HG02571 (cell line): ENCODE results near the gene ADGRD2.

Source experiments
- ATAC-seq: cut with Tn5 transposase; IDR thresholded peaks from one replicate; pipeline ENCODE4 v1.9.1; 2021; ENCODE audit warnings: mild to moderate bottlenecking, moderate library complexity; ENCODE audit not compliant: unreplicated experiment

ADGRD2 gene

DNA sequence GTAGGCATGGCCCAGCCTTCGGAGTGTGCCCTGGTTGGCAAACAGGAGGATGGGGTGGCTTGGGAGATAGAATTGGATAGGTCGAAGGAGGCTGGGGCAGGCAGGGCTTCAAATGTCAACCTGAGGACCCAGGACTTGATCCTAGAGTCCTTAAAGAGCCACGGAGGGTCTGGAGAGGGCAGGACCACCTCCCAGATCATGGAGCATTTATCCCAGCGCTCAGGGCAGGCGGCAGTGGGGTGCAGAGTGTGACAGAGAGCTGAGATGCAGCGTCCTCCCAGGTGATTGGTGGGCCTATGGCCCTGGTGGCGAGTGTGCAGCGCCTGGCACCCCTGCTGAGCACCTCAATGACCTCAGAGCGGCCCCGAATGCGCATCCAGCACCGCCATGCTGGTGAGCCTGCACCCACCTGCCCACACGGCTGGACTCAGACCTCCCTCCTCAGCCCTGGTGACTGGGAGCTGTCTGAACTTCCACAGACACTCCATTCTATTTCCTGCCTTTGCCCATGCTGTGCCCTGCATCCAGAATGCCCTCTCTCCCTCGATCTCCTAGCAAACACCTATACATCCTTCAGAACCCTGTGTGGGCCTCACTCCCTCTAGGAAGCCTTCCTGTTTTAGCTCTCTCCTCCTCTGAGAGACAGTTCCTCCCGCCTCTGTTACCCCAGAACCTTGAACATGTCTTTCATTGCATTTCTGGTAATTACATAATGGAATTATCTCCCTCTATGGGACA lies 6.3 kb downstream of the ADGRD2 start:
- no peak for ATAC-seq

DNA sequence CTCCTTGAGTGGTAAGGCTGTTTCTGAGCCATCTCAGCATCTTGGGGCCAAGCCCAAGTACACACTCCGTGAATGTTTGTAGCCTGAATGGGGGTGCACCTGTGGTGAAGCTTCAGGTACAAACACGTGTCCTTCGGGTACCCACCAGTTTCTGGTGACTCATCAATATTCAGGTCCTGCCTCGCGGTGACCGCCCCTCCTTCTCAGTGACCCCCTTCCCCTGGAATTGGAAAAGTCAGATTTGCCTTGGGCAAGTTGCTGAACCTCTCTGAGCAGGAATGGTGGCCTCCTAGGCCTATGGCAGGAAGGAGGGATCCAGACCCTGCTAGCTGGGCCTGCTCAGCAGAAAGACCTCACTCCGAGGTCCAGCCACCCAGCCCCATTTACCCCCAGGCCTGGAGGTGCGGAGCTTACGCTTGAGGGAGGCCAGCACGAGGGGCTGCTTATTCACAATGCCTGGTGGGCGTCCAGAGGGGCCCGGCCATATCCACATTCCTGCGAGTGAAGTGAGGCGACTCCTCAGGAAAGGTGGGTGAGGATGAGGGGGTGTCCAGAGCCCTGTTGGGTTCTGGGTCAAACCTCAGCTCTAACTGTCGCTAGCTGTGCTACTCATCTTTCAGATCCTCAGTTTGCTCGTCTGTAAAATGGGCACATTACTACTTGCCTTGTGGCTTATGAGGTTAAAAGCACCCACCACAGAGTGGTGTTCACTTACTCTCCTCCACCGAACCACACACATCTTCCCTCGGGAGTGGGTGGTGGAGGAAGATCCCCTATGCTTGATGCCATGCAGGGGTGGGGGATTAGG lies 7.0 kb downstream of the ADGRD2 start:
- ATAC-seq, result no peak

DNA sequence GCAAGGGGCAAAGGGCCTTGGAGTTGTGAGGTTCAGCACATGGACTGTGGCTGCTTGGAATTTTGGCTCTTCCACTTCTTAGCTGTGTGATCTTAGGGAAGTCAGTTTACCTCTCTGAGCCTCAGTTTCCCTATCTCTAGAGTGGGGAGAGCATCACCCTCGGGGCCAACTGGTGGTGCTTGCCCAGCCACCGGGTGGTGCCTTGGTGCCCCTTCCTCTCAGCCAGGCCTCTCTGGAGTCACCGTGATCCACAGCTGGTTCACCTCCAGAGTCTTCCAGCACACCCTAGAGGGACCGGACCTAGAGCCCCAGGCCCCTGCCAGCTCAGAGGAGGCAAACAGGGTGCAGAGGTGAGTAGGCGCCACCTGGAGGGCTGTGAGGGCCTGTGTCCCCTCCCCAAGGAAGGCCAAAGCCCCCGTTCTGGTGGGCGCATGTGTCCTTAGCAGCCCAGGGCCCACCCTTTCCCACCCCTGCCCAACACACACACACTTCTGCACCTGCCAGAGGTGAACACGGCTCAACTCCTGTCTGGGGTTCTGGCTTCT lies 7.7 kb downstream of the ADGRD2 start:
- ATAC-seq, result no peak

DNA sequence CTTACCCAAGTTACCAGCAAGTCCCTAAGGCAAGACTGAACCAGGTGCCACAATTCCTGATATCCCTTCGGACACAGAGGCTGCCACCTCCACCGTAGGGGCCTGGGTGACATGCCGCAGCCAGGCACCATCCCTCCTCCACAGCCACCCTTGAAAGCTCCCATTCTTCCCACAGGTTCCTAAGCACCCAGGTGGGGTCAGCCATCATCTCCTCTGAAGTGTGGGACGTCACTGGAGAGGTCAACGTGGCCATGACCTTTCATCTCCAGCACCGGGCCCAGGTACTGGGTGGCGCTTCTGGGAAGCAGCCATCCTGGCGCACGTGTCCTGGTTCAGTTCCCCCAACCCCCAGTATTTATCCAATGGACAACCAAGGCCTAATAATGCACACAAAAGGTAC lies 8.2 kb downstream of the ADGRD2 start:
- no peak for ATAC-seq

DNA sequence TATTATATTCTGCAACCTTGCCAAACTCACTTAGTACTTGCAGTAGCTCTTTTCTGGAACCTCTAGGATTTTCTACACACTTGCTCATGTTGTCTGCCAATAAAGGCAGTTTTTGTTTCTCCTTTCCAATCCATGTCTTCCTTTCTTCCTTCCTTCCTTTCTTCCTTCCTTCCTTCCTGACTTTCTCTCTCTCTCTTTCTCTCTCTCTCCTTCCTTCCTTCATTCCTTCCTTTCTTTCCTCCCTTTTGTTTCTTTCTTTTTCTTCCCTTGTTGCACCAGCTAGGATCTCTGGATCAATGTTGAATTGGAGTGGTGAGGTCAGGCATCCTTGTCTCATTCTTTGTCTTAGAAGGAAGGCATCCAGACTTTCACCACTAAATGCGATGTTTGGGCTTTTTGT lies 12.5 kb downstream of the ADGRD2 start:
- ATAC-seq, result no peak

DNA sequence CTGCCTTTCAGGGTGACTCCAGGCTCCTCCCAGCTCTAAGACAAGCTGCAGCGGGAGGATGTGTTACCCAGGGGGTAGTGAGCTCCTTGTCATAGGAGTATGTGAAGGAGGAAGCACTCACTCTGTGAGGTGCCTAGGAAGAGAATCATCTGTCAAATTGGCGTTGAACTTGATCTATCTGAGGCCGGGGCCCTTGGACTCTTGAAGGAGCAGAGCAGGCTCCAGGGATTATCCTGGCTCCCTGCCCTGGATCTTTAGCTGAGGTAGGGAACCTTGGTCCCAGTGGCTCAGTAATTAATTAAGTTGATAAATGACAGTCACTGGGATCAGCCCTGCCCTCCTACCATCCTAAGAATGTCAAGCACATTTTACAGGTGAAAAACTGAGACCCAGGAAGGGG lies 15.5 kb downstream of the ADGRD2 start:
- ATAC-seq, result no peak

DNA sequence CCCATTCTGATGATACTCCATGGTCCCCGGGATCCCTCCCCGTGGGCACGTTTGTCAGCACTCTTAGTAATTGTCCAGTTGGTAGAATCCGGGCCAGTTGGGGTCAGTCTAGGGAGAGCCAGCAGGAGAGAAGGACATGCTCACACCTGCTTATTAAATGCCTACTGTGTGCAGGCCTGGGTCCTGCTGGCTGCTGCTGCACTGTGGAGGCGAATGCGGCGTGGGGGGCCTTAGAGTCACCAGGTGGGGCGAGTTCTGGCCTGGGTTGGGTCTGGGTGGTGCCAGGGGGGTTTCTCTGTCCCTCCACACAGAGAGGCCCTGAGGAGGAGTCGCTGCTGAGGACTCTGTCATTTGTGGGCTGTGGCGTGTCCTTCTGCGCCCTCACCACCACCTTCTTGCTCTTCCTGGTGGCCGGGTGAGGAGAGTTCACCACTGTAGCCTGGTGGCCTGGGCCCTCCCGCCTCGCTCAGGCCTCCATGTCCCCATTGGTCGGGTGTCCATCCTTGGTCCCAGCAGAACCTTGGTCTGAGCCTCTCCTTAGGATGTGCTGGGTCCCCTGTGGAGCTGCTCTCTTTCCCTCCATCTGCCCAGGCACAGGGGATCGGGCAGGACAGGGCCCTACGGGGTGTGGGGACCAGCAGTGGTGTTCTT lies 17.3 kb downstream of the ADGRD2 start:
- no peak for ATAC-seq

DNA sequence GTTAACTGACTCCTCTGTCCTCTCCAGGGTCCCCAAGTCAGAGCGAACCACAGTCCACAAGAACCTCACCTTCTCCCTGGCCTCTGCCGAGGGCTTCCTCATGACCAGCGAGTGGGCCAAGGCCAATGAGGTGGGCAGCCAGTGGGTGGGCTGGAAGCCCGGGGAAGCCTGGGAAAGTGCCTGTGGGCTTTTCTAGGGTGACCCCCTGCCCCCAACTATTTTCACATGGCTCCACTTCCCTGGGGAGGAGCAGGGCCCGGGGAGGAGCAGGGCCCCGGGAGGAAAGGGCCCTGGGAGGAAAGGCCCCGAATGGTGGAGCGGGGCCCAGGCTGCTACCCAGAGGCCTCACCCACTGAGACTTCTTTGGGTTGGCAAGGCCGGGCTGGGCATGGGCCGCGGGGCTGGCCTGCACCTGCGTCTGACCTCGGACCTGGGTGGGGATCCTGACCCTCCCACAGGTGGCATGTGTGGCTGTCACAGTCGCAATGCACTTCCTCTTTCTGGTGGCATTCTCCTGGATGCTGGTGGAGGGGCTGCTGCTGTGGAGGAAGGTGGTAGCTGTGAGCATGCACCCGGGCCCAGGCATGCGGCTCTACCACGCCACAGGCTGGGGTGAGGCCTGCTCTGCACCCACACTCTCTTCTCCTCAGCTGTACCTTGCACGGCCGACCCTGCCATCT lies 17.9 kb downstream of the ADGRD2 start:
- ATAC-seq, result no peak

DNA sequence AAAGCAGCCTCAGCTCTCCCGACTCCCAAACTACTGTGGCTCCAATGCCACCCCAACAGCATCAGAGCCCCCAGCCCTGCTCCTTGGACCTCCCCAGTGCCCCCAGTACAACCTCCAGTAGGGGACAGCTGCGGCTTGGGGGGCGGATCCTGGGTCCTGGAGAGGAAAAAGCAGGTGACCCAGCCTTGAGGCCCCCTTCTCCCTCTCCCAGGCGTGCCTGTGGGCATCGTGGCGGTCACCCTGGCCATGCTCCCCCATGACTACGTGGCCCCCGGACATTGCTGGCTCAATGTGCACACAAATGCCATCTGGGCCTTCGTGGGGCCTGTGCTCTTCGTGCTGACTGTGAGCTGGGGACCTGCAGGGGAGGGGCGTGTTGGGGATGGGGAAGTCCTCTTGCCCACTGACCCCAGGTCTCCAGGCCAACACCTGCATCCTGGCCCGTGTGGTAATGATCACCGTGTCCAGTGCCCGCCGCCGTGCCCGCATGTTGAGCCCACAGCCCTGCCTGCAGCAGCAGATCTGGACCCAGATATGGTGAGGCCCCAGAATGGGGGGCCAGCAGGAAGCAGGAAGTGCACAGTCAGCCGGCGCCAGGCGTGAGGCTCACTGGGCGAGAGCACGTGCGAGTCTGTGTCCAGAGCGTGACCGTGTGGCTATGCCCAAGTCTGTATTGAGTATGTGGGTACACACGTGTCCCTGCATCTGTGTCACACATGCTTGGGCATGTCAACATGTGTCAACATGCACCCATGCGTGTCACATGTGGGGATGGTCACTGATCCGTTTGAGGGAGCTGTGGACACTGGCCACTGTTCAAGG lies 19.0 kb downstream of the ADGRD2 start:
- no peak for ATAC-seq

DNA sequence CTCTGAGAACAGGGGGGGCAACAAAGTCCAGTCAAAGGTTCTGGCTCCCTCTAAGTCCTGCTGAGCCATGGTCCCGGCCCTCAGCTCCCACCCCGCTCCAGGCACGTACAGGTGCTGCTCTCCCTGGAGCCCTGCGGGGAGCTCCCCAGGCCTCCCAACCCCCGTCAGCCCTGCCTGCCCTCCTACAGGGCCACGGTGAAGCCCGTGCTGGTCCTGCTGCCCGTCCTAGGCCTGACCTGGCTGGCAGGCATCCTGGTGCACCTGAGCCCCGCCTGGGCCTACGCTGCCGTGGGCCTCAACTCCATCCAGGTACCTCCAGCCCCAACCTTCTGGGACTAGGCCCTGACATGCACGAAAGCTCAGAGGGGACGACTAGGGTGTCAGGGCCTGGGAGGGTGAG lies 20.1 kb downstream of the ADGRD2 start:
- no peak for ATAC-seq

DNA sequence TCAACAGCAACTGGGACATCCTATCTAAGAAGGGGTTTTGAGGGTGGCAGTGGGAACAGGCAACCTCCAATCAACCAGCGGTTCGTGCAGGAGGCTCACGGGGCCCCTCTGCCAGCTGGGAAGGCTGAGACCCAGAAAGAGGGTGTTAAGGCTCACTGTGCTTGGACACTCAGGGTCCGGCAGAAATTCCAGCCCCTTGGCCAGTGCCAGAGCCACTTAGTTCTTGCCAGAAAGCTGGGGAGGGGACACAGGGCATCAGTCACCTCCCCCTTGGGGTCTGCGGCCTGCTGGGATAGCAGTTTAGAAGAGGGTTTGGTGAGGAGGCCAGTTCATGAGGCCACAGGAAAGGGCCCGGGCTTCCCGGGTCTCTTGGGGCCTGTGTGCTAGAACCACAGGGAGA lies 20.5 kb downstream of the ADGRD2 start:
- ATAC-seq, result no peak

DNA sequence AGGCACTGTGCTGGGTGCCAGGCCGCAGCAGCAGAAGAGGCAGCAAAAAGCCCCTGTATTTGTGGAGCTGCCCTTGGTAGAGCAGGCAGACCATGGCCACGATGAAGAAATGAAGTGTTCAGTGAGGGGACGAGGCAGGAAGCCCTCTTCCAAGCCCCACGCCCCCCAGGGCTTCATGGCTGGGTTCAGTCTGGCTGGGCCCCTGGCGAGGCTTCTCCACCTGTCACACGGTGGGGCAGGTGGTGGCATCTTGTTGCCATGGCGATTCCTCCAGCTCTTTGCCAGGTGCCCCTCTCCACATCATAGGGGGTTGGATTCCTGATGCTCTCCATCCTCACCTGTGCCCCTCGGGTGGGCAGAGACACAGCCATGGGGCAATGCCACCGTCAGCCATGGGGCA lies 21.5 kb downstream of the ADGRD2 start:
- no peak for ATAC-seq

DNA sequence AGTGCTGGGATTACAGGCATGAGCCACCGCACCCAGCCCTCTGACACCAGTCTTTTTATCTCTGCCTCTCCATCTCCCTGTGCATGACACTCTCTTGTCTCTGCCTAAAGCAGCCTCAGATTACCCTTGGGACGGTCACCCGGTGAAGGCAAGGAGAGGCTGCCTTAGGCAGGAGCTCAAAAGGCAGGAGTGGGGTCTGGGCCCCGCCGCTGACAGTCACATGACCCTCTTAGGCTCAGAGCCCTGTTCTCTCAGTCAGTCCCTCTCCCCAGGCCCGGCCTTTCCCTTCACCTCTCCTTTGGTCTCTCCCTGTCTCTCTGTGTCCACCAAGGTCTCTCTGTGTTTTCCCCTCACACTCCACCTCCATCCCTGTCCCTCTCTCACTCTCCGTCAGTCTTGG lies 22.5 kb downstream of the ADGRD2 start:
- no peak for ATAC-seq

DNA sequence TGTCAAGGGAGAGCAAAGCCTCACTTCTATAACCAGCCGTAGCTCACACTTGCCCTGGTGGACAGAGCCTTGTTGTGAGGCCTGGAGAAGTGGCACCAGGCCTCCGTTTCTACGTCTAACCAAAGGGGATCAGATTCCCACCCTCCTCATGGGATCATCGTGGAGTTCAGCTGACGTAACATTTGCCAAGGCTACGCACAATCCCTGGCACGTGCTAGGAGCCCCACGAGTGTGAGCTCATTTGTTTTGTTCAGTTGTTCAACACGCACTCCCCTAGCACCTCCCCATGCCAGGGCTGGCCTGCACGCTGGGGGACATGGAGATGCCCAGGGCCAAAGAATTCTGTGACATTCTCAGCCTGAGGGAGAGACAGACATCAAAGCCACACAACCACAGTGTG lies 23.1 kb downstream of the ADGRD2 start:
- ATAC-seq, result no peak

DNA sequence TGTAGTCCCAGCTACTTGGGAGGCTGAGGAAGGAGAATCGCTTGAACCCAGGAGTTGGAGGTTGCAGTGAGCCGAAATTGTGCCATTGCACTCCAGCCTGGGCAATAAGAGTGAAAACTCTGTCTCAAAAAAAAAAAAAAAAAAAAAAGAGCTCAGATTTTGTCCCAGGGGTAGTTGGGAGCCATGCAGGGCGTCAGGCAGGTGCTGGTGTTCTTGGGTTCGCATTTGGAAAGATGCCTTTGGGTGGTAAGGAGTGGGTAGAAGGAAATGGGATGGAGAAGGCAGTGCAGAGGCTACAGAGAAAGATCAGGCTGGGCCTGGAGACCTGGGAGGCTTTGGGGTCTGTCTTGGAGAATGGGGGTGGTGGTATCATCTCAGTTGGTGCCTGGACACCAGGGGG lies 23.9 kb downstream of the ADGRD2 start:
- ATAC-seq, result no peak

DNA sequence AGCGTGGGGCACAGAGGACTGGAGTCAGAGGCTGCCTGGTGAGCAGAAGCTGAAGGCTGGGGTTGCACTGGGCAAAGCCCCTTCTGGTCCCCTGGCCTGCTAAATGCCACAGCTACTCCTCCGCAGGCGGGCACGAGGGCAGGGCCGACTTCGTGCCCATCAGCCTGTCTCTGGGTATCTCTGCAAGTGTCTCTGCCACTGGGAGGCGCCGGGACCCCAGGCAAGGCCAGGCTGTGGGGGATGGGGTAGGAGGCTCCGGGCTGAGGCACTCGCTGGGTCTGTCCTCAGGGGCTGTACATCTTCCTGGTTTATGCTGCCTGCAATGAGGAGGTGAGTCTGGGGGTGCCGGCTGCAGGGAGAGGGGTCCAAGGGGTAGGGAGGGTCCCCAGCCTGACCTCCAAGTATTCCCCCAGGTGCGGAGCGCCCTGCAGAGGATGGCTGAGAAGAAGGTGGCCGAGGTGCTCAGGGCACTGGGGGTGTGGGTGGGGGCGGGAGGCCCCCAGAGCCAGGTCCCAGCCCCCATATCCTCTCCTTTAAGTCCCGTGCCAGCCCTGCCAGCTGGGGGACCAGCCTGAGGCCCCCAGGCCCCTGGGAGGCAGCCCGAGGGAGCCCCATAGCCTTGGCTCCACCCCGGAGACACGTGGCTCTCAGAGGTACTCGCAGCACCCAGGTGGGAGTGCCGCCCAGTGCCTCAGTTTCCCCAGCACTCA lies 25.1 kb downstream of the ADGRD2 start:
- no peak for ATAC-seq

DNA sequence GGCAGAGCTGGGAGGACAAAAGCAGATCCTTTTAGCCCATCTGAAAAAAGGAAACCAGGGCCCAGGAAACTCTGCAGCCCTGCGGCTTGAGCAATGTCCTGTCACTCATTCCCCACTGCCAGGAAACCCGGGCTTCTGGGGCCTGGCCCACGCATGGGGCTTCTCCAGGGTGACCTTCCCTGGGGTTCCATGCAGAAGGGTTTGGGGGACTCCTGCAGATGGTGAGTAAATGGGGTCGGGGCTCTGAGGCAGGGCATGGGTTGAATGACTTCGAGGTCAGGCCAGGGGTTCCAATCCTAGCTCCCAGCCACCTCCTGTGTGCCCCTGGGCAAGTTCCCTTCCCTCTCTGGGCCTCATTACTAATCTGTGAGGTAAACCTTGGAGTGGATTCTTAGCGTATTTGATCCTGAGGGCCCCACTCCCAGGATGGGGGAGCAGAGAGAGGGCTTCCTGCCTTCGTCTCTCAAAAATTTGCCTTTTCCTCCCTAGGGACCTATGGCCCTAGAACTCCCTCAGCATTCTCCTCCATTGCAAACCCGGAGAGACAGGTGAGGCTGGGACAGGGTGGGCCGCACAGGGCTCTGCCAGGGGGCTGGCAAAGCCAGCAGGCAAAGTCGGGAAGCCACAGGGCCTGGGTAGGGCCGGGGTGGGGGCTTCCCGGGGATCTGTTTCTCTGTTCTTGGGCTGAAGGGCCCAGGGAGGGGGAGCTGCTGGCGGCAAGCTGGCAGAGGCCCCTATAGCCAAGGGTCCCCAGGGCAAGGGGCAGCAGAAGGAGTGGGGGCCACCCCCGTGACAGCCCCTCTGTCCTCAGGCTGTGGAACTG lies 25.8 kb downstream of the ADGRD2 start:
- no peak for ATAC-seq

DNA sequence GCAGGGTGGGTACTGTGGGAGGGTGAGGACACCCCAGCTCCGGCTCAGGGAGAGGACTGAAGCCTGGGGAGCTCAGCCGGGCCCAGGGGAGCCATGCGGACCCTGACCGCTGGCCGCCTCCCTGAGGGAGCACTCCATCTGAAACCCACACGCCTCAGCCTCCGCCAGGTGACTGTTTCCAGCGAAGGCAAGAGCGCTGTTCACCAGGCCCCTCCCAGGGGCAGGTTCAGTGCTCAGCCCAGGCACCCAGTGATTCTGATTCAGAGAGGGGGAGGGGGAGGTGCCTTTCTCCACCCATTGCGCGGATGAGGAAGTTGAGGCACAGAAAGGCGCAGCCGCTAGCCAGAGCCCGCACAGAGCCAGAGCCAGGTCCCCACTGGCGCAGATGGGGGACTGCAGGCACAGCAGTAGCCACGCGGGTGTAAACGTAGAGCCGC lies 27.0 kb downstream of the ADGRD2 start:
- no peak for ATAC-seq
